Middle frontal gyrus (tissue), 1 donor: Measurements from ENCODE around the gene SP6.

Experiments used
- DNase-seq: peaks from one replicate; pipeline ENCODE4 v3.0.0-alpha.2; 2015; ENCODE audit warnings: low spot score; ENCODE audit errors: extremely low spot score

SP6 gene

DNA sequence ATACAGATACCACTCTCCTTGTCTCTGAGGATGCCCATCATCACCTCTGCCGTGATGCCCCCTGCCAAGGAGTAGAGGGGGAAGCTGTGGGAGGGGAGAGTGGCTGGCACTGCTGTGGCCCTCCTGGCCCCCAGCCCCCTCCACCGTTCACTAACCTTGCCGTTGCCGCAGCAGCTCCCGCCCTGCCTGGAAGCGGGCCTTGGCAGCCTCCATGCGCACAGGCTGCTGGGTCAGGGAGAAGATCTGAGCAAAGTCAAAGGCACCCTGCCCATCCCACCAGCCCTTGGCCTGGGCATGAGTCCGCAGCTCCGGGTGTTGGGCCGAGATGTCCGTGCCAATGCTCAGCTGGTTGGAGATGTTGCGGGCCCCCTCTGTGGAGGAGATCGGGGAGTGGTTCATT is 12.3 kb downstream of the SP6 start:
- DNase-seq = no peak

DNA sequence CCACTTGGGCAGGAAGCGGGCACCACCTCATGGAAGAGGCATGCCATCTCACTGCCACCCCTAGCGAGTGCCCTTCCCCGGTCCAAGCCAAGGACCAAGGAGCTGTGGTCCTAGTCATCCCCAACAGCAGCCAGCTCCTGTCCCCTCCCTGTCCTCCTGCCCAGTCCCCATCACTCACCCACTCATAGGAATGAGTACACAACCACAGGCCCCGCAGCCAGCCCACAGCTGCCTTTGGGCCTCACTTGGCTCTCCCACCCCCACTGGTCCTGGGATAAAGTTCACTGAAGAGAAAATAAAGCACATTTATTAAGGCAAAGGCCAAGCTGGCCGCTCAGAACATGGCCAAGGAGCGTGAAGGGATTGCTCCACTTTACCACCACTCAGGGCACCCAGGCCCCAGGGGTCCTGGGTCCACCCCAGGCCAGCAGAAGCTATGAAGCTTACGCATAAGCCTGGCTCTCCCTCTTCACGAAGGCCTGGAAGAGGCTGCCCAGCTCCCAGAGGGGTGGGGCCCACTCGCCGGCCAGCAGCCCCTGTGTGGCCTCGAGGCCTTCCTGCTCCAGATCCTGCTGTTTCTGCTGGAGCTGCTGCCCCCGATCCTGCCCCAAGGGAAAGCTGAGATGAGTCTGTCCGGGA is 13.4 kb downstream of the SP6 start:
- DNase-seq = no peak

DNA sequence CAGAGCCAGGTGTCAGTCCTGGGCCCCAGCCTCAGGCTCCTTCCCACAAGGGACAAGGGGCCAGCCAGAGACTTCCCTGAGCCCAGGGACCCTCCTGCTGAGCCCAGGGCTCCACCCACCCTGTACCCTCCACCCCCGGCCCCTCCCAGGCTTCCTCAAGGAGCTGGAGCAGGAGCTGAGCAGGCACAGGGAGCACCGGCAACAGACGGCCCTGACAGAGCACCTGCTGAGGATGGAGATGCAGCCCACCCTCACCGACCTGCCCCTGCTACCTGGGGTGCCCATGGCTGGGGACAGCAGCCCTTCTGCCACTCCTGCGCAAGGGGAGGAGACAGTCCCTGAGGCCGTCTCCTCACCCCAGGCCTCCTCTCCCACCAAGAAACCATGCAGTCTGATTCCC is 14.4 kb downstream of the SP6 start:
- no peak for DNase-seq

DNA sequence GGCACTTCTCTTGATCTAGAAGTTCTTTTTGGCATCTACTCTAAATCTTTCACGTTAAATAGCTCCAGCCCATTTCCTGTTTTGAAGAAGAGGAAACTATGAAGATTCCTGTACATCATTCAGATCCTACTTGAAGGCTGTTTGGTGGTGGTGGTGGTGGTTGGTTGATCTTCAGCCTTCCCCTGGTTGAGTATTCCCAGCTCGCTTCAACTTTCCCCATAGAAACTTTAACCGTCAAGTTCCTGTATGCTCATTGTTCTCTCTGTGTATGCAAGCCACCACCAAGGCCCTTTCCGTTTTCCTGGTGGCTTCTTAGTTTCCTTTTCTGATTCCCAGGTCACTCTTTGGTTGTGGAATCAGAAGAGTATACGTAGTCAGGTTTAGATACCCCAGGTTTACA is 16.2 kb downstream of the SP6 start:
- no peak for DNase-seq

GRCh38 chr17:47831934-47832327 is 19.0 kb downstream of the SP6 start:
- DNase-seq = no peak

- DNase-seq = peak; percentile 85
Observed at GRCh38 chr17:47831003-47831933, 19.7 kb downstream of the SP6 start, which contains the start of the genes LRRC46 and MRPL10. Gene LRRC46 (plus strand): TSS chr17:47831670. CDS start chr17:47831990, 320 bp downstream. Gene MRPL10 (minus strand): TSS chr17:47831541. CDS start chr17:47831511, 30 bp downstream.

DNA sequence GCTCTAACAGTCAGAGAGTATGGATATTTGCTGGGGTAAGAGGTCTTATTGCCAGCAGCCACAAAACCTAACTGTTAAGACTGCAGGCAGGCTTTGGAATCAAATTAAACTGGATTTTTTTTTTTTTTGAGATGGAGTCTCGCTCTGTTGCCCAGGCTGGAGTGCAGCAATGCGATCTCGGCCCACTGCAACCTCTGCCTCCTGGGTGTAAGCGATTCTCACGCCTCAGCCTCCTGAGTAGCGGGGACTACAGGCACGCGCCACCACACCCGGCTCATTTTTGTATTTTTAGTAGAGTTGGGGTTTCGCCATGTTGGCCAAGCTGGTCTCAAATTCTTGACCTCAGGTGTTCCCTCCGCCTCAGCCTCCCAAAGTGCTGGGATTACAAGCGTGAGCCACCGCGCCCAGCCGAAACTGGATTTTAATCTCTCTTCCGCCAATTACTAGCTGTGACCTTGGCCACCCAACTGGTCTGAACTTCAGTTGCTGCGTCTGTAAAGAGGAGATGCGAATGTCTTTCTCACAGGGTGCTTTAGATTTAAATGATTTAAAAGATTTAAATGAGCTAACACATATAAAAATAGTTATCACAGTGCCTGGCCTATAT is 20.5 kb downstream of the SP6 start:
- no peak for DNase-seq

DNA sequence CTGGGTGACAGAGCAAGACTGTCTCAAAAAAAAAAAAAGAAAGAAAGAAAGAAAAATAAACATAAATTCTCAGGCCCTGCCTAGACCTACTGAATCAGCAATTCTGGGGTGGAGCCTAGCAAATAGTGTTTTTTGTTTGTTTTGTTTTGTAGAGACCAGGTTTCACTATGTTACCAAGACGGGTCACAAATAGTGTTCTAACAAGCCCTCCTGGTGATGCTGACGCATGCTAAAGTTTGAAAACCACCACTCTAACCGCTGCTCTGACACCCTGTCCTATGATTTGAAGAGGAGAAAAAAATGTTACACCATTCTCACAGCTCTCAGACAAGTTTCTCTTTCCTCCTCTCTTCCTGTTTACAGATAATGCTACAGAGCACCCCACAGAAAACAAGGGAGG is 21.1 kb downstream of the SP6 start:
- DNase-seq = no peak

DNA sequence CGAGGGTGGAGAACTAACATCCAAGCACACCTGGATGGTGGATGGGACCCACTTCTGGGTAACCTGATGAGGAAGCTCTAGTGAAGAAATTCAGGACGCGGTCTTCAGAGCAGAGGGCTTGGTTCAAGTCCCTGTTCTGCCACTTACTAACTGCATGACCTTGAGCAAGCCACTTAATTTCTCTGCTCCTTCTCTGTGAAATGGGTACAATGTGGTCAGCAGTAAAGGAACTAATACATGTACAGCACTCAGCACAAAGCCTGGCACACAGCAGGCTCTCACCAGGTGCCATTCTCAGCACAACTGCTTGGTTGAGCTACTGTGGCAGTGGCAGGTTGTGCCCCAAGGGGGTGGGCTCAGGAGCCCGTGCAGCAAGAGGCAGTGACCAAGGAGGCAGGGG is 27.4 kb downstream of the SP6 start:
- DNase-seq = no peak

DNA sequence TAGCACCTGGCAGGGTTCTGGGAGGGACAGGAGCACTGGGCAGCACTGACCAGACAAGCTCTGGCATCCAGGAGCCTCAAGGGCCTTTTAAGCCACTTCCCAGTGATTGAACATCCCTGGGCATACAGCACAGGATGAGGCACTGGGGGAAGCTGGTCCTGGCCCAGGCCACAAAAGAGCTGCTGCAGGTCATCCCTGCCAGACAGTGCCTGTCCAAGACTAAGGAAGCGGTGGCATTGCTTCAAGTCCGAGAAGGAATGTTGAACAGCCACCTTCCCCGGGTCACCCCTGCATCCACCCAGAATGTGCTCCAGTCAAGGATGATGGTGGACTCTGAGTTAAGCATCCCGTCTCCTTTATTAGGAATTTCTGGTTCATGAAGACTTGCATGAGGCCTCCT is 28.2 kb downstream of the SP6 start:
- DNase-seq = no peak

GRCh38 chr17:47821424-47822391 is 29.3 kb downstream of the SP6 start, which contains the start of gene OSBPL7:
Gene OSBPL7 (minus strand): TSS chr17:47821794. CDS start chr17:47820278, 1,516 bp downstream.
- peak; percentile 33 for DNase-seq

GRCh38 chr17:47821031-47821423 is 29.9 kb downstream of the SP6 start:
- no peak for DNase-seq

GRCh38 chr17:47820033-47820789 is 30.8 kb downstream of the SP6 start:
- DNase-seq = no peak

DNA sequence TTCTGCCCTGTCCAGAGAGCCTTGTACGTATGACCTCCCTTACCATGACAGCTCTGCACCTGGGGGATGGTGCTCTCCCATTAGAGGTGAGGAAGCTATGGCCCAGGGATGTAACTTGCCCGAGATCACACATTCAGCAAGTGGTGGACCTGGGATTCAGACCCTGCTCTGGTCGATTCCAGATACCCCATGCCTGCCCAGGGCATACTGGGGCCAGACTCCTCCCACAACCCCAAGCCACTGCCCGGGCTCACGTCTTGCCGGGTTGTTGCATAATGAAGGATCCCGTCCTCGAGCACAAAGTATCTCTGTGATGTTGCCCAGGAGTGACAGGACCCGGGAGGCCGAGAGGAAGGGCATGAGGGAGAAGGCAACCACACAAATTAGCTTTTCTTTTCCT is 31.5 kb downstream of the SP6 start:
- DNase-seq = no peak

- no peak for DNase-seq
Observed at GRCh38 chr17:47818002-47818695, 32.8 kb downstream of the SP6 start.

GRCh38 chr17:47816947-47817346 is 34.0 kb downstream of the SP6 start:
- no peak for DNase-seq

GRCh38 chr17:47816111-47816735 is 34.7 kb downstream of the SP6 start:
- no peak for DNase-seq

DNA sequence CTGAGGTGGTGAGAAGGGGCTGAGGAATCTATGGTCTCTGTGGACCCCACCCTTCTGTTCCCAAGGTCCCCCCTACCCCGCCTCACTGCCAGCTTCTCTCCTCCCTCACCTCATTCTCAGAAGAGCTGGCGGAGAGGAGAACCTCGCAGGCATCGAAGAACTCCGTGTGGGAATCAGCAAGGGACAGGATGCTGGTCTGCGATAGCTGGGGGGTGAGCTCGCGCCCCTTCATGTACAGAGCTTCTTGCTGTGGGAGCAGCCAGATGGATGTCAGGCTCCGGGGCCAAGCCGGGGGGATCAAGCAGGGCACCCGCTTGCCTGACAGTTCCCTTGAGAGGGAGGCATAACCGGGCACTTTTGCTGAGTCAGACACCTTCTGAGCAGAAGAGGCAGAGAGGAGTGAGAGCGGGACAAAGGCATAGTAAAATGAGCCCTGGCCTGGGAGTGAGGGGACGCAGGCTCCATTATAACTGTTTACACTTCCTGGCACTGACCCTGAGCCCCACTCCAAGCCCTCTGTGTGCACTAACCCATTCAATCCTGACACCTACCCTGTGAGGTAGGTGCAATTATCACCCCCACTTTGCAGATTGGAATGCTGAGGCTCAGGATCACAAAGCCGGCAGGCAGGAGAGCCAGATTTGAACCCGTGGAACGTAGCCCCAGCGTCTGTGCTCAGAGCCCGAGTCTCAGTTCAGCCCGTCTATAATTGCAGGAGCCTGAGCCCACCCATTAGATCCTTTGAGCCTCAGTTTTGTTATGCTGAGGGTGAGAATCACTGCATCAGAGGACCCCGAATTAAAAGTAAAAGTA is 35.7 kb downstream of the SP6 start:
- no peak for DNase-seq
